Measurements from ENCODE around the gene PINLYP.
A peak's percentile ranks its signal among the peaks of the same experiment; 100 is the strongest.

The PINLYP gene

GRCh38 chr19:43606569-43607229, 31.1 kb downstream of the PINLYP start:
- DNase-seq (ENCODE audit: low read depth), result no peak

GRCh38 chr19:43607238-43608205, 31.9 kb downstream of the PINLYP start:
- no peak for DNase-seq (ENCODE audit: low read depth)

GRCh38 chr19:43609872-43610271, 34.3 kb downstream of the PINLYP start:
- no peak for DNase-seq (ENCODE audit: low read depth)

- DNase-seq (ENCODE audit: low read depth), result no peak
Measured at GRCh38 chr19:43610493-43610892, 34.9 kb downstream of the PINLYP start.

- DNase-seq (ENCODE audit: low read depth), result no peak
Measured at GRCh38 chr19:43611788-43612187, 36.2 kb downstream of the PINLYP start, which contains the start of gene SRRM5. SRRM5 (plus strand) TSS chr19:43612088; CDS start chr19:43612122, 34 bp downstream.

- DNase-seq (ENCODE audit: low read depth), result no peak
Measured at GRCh38 chr19:43612374-43612773, 36.8 kb downstream of the PINLYP start.

- DNase-seq (ENCODE audit: low read depth), result no peak
Measured at GRCh38 chr19:43616306-43616705, 40.7 kb downstream of the PINLYP start.

GRCh38 chr19:43616954-43617353, 41.4 kb downstream of the PINLYP start:
- no peak for DNase-seq (ENCODE audit: low read depth)

GRCh38 chr19:43618921-43619261, 43.3 kb downstream of the PINLYP start:
- no peak for DNase-seq (ENCODE audit: low read depth)

- DNase-seq (ENCODE audit: low read depth), result peak; percentile 78
Measured at GRCh38 chr19:43619262-43620060, 43.9 kb downstream of the PINLYP start, which contains the start of gene ZNF428. ZNF428 (minus strand) TSS chr19:43619629; CDS start chr19:43614304, 5,325 bp downstream.

GRCh38 chr19:43620061-43621001, 44.7 kb downstream of the PINLYP start:
- DNase-seq (ENCODE audit: low read depth), result no peak

- no peak for DNase-seq (ENCODE audit: low read depth)
Measured at GRCh38 chr19:43622070-43622469, 46.5 kb downstream of the PINLYP start.

GRCh38 chr19:43622956-43623355, 47.4 kb downstream of the PINLYP start:
- no peak for DNase-seq (ENCODE audit: low read depth)

GRCh38 chr19:43623889-43624670, 48.5 kb downstream of the PINLYP start:
- DNase-seq (ENCODE audit: low read depth), result no peak

- DNase-seq (ENCODE audit: low read depth), result no peak
Measured at GRCh38 chr19:43624933-43625332, 49.3 kb downstream of the PINLYP start.

- no peak for DNase-seq (ENCODE audit: low read depth)
Measured at GRCh38 chr19:43625918-43626579, 50.4 kb downstream of the PINLYP start.

- DNase-seq (ENCODE audit: low read depth), result no peak
Measured at GRCh38 chr19:43626838-43627237, 51.2 kb downstream of the PINLYP start.

GRCh38 chr19:43628646-43629326, 53.2 kb downstream of the PINLYP start:
- DNase-seq (ENCODE audit: low read depth), result no peak

- no peak for DNase-seq (ENCODE audit: low read depth)
Measured at GRCh38 chr19:43631491-43631890, 55.9 kb downstream of the PINLYP start.

Data from fibroblast of the conjunctiva (primary cell).